HG02678 (cell line): ENCODE measurements around the gene IP6K1.
"Not testable (repeated sequence)": the region's sequence is repeated elsewhere in the genome, so short reads cannot be mapped to it uniquely, and the experiment has no call there.

ENCODE experiments used
- ATAC-seq: cut with Tn5 transposase; IDR thresholded peaks from one replicate; pipeline ENCODE4 v1.9.1; 2021; ENCODE audit warnings: mild to moderate bottlenecking, moderate library complexity; ENCODE audit not compliant: unreplicated experiment

Gene IP6K1

DNA sequence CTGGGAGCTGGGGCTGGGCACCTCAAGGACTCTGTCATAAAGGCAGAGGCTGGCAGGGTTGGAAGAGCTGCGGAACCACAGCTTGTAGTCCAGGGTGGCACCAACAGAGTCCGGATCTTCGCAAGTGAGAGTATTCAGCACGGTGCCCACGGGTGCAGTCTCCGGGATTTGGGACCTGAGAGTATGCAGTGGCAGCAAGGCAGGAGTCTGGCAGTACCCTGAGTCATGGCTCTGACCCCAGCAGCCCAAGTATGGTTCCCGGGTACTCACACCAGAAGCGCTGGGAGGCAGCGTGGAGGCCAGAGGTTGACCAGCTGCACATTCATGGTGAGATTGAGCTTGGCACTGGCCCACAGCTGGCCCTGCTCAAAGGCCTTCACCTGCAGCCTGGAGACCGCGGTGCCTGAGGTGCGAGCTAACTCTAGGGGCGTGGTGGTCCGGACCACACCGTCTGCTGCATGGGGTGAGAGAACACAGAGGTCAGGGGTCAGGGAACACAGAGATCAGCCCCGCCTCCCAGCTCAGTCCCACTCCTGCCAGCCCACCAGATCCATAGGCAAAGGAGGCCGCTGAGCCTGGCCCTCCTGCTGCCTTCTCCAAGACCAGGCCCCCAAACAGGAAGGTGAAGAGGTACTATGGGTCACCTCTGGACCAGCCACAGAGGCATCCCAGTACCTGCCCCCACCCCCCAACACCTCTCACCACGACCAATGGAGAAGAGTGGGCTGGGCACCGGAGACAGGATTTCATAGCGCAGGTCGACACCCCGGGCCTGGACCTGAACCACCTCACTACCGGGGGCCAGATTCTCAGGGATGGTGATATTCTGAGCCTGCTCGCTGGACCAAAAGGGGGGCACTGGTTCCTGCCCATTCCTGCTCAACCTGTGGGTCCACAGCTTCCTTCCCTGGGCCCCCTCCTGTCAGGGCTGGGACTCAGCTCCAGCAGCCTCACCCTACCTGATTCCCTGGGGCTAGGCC is 8.9 kb upstream of the IP6K1 start:
- no peak for ATAC-seq

DNA sequence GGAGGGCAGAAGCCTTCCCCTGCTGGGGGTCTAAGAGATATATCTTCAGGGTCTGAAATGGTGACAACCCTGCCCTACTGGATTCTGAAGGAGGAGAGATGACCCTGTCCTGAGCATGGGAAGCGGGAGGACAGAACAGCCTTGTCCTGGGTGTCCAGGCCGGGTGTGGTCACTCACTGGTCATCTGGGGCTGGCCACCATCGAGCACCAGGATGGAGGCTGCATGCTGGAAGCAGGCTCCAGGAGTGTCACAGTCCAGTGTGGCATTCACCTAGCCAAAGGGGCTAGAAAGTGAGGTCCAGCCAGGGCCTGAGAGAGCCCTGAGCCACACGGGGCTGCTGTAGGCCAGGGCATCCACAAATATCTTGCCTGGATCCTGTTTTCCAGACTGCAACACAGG is 8.1 kb upstream of the IP6K1 start:
- ATAC-seq = no peak

DNA sequence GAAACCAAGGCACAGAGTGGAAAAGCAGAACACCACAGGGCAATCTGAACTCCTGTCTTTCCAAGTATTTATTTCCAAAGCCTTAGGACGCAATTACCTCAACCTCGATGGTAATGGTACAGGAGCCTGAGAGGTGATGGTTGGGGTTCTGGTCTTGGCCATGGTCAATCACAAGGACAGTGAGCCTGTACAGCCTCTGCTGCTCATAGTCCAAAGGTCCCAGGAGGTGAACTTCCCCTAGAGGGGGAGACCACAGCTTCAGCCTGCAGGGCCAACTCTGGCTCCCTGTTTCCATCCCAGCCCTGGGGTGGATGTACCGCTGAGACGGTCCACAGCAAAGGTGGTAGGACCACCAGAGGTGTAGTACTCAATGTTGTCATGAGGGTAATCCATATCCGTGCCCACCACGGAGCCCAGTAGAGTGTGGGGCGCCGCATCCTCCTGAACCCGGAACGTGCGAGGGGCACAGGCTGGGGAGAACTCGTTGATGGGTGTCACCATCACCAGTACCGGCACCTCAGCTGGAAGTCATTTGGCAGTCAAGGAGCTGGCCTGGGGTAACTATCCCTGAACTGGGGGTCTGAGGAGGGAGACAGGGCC is 7.2 kb upstream of the IP6K1 start:
- ATAC-seq = no peak

DNA sequence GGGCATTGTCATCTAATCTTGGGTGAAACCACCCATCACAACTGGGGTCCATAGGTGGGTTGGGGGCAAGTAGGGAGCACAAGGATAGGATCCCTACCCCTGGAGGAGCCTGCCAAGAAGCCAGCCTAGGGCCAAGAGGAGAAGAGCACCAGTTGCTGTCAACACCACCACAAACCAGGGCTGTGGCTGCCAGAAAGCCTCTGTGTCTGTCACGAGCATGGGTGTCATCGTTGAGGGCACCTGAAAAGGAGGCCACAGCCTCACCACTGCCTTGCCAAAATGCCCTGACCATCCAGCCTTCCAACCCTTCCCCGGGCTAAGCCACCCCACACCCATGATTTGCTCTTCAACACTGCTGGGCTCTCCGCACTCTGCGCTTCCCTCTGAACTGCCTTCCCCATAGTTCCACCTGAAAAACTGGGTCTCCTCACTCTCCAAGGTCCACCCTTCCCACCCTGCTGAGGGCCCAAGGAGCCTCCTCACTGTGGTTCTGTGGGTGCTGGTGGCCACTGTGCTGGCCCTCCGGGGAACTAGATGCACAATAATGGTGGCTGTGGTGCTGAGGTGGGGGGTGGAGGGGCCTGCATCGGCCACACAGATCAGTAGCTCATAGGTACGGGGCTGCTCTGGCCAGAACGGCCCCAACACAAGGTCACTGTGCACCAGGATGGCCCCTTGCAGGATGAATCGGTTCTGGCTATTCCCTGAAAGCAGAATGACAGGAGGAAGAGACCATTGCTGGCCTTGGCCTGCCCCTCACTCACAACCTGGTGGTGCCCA is 6.2 kb upstream of the IP6K1 start:
- no peak for ATAC-seq

DNA sequence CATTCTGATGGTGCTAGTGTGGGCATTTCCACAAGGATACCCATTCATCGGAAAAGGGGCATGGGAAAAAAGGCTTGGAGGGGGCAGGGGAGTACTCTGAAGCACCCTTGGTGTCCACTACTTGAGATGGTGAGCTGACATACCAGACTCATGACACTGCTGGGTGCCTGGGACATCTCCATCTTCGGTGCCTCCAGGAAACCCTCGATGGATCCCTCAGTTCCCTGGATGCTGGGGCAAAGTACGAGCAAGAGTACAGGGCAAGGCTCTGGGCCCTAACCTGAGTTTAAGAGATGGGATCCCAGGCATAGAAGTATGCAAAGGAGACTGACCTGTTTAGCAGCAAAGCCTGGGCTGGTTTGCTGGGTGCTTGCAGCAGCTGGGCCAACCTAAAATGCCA is 5.2 kb upstream of the IP6K1 start:
- no peak for ATAC-seq

DNA sequence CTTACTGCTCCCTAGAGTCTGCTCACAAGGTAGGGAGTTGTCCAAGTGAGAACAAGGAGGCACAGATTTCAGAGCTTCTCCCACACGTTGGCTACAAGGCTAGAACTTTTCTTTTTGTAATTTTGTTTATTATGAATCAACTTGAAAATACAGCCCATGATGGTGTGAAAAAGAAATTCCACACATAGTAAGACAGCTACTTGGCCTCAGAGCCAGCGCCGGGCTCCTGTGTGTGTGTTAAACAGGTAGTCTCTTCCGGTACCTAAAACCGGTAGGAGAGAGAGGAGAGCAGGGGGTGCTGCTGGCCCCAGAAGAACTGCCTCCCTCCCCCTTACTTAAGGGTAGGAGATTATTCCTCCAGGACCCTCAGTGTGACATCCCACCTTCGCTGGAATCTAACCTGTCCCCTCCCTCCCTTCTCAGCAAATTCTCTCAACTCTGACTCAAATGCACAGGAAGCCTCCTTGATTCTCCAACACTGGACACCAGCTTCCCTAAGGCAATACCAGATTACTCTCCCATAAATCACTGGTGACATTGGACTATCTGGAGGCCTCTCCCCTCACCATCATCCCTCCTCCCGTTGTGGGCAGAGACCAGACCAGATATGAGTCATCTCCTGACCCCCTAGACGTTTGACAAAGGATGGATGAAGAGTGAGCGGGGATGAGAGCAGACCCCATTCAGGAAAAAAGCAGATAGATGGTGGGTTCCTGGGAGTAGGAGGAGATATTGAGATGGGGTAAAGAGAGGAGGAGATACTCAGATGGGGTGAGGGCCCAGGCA is 4.5 kb upstream of the IP6K1 start:
- no peak for ATAC-seq

DNA sequence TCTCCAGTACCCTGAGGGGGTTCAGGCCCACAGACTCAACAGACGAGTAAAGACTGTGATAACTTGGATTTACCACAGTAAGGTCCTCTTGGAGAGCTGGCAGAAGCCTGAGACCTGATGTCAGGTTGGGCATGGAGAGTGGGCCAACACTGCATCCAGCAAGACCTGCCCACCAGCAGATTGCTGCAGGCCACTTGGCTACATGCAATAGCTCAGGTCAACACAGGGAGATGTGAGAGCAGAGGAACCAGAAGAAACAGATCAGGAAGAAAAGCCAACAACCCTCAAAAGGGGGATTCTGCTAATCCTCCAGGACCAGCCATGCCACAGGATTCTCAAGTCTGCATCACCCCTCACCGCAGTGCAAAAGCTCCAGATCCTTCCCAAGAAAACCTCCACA is 1.7 kb upstream of the IP6K1 start:
- no peak for ATAC-seq

DNA sequence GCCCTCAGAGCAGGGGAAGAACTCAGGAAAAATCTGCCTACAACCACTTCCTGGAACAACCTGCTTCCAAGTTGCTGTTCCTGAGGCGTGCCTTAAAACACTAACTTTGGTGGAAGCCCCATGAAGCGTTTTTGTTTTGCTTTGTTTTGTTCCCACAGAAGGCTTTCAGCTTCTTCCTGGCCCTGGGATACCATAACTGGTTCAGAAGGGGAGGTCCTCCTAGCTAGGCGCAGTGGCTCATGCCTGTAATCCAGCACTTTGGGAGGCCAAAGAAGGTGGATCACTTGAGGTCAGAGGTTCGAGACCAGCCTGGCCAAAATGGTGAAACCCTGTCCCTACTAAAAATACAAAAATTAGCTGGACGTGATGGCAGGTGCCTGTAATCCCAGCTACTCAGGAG is 1.2 kb upstream of the IP6K1 start:
- no peak for ATAC-seq

DNA sequence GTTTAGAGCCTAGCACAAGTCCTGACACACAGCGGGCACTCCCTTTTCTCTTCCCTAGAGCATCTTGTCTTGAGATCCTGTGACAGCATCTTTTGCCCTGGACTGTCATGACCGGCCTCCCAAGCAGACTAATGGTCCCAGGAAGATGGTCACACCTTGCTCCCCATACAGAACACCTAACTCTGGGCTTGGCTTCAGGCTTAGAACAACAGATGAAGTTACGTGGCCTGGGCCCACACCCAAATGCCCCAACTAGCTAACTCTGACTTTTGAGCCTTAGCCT is 781 bp upstream of the IP6K1 start:
- ATAC-seq = no peak

DNA sequence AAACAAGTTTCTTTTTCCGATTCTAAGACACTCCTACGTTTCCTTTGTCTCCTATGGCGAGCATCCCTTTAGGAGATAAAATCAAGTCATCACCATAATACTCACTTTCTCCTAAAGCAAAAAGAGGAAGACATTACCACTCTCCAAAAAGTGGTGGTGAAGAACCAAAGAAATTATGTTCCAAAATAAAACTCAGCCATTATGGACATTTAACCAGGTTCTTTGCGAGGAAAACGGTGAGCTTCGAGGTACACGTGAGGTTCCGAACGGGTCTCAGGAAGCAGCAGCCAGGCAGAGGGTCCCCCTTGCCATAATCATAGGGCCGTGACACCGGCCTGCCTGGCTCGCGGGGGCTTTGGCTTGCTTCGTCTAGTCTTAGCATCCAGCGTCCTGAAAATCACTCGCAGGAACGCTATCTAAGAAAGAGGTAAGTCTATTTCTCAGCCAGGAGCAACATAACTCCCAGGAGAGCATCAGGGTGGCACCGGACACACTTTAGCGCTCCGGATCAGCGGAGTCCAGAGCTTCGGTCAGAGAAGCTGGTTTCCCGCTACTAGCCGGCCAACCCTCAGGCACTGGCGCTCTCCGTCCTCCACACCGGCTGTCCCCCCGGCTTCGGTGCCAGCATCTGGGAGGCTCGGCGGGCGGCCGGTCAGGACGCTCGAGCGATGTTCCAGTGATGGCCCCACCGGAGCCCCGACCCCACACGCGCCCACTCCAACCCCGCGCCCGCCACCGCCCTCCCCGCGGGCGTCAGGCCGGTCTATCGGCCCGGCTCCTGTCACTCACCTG is 581 bp downstream of the IP6K1 start:
- peak; percentile 42 for ATAC-seq

DNA sequence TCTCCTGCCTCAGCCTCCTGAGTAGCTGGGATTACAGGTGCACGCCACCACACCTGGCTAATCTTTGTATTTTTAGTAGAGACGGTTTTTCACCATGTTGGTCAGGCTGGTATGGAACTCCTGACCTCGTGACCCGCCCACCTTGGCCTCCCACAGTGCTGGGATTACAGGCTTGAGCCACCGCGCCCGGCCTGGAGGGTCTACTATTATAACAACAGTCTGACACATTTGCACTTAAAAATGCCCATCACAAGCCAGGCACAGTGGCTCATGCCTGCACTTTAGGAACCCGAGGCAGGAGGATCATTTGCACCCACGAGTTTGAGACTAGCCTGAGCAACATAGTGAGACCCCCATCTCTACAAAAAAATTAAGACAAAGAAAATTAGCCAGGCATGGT is 4.1 kb downstream of the IP6K1 start:
- not testable (repeated sequence) for ATAC-seq

DNA sequence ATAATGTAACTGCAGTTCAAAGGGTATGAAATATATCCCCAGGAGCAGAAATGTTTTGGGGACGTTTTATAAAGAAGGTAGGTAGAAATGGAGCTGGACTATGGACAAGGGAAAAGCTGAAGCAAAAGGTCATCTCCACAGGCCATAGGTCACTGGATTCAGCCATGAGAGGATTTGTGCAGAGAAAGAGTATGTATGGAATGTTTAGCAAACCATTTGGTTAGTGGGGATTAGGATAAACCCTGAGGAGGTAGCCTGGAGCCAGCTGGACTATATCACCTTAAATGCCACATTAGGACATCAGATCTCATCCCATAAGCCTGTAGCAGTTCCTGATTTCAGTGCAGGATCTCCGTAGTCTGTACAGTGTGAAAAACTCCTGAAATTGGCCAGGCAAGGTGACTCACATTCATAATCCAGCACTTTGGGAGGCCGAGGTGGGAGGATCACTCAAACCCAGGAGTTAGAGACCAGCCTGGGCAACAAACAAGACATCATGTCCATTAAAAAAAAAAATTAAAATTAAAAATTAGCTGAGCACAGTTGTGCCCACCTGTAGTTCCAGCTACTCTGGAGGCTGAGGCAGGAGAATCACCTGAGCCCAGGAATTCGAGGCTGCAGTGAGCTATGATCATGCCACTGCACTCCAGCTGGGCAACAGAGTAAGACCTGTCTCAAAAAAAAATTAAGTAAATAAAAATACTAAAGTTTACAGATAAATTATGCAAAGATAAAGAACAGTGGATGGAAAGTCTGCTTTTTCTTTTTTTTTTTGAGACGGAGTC is 4.7 kb downstream of the IP6K1 start:
- ATAC-seq = no peak

DNA sequence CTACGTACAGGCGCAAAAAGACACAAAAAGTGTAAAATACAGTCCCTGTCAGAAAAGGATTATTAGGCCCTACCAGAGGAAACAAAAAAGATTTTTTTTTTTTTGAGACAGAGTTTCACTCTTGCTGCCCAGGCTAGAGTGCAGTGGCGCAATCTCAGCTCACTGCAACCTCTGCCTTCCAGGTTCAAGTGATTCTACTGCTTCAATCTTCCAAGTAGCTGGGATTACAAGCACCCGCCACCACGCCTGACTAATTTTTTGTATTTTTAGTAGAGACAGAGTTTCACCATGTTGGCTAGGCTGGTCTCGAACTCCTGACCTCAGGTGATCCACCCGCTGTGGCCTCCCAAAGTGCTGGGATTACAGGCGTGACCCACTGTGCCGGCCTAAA is 5.4 kb downstream of the IP6K1 start:
- not testable (repeated sequence) for ATAC-seq

DNA sequence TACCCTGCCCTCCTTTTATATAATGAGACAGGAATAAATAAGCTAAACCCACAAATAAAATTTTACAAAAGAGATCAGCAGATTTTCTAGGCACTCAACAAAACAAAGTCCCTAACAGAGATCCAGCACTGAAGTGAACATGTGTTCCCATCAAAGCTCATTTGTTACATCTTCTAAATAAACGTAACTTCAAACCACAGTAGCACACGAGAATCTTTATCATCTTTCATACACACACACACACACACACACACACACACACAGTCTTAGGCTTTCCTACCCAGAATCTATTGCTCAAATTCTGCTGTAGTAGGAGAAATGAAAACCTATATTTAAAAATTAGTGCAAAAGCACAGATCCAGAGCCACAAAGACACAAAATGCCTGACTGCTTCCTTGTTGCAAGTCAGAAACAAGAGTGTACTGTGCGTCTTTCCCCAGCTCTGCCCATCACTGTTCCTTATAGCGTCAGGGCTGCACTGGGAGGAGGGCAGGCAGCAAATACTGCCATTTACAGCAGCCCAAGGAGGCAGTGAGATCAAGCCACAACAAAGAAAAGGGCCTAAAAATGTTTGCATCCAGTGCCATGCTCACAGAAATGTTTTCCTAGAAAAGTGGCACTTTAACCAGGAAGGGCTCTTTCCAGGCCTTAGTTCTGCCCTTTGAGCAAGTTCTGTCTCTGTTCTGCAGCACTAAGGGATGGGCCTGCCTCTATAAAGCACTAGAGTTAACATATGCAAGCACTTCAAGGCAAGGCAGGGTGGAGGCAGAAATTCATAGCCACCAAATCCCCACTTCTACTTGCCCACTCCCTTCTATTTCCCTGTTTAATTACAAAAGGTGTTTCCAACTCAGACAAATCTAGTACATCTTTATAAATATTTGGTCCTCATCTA is 6.0 kb downstream of the IP6K1 start:
- ATAC-seq = no peak

DNA sequence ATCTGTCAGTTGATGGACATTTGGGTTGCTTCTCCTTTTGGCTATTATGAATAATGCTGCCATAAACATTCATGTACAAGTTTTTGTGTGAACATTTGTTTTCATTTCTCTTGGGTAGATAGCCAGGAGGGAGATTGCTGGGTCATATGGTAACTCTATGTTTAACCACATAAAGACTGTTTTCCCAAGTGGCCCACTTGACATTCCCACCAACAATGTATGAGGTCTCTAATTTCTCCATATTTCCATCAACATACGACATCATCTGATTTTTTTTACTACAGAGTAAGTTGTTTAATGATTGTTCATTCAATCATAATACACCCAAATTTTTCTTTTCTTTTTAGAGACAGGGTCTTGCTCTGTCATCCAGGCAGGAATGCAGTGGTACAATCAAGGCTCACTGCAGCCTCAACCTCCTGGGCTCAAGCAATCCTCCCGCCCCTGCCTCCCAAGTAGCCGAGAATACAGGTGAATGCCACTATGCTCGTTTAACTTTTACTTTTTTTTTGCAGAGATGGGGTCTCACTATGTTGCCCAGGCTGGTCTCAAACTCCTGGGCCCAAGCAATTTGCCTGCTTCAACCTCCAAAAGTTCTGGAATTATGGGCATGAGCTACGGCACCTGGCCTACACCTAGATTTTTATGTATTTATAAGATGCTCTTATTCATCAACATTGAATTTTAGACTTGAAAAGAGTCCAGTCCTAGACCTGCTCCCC is 6.8 kb downstream of the IP6K1 start:
- no peak for ATAC-seq

DNA sequence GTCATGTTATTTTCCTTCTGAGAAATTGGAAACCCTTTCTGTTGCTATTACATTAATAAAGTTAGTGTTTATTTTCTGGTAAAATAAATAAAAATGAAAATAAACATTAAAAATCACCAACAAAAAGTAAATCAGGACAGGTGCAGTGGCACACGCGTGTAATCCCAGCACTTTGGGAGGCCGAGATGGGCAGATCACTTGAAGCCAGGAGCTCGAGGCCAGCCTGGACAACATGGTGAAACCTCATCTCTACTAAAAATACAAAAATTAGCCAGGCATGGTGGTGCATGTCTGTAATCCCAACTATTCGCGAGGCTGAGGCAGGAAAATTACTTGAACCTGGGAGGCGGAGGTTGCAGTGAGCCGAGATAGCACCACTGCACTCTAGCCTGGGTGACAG is 10.2 kb downstream of the IP6K1 start:
- ATAC-seq = not testable (repeated sequence)

DNA sequence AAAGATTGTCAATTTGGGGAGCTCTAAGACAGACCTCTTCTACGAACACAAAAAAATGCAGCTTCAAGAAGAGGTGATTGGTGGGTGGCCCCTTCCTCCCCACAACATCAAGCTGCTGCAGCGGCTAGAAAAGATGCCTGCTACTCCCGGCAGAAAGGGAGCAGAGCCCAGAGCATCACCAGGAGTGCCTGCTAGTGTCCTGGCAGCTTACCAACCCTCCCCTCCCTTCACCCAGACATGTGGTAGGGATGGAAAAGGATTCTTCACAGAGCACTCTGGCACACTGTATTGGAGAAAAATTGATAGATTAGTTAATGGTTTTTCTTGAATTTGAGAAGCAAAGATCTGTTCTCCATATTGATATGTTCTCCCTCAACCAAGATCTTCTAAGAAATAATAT is 10.8 kb downstream of the IP6K1 start:
- no peak for ATAC-seq

DNA sequence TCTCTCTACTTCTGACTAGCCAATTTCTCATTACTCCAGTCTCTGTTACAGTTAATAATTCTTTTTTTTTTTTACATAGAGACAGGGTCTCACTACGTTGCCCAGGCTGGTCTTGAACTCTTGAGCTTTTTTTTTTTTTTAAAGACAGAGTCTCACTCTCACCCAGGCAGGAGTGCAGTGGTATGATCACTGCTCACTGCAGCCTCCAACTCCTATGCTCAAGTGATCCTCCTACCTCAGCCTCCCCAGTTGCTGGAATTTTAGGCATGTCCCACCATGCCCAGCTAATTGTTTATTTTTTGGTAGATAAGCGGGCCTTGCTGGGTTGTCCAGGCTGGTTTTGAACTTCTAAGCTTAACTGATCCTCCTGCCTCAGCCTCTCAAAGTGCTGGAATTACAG is 13.6 kb downstream of the IP6K1 start:
- no peak for ATAC-seq
